ENCODE results near the gene CEACAM19. TPM values are rescaled to one million over a fixed set of nuclear protein-coding genes. Genes with fewer than 3 reads are reported as not detected.

CEACAM19 gene
- total RNA-seq, 1 experiment from 2014 or later: 0.69 TPM

DNA sequence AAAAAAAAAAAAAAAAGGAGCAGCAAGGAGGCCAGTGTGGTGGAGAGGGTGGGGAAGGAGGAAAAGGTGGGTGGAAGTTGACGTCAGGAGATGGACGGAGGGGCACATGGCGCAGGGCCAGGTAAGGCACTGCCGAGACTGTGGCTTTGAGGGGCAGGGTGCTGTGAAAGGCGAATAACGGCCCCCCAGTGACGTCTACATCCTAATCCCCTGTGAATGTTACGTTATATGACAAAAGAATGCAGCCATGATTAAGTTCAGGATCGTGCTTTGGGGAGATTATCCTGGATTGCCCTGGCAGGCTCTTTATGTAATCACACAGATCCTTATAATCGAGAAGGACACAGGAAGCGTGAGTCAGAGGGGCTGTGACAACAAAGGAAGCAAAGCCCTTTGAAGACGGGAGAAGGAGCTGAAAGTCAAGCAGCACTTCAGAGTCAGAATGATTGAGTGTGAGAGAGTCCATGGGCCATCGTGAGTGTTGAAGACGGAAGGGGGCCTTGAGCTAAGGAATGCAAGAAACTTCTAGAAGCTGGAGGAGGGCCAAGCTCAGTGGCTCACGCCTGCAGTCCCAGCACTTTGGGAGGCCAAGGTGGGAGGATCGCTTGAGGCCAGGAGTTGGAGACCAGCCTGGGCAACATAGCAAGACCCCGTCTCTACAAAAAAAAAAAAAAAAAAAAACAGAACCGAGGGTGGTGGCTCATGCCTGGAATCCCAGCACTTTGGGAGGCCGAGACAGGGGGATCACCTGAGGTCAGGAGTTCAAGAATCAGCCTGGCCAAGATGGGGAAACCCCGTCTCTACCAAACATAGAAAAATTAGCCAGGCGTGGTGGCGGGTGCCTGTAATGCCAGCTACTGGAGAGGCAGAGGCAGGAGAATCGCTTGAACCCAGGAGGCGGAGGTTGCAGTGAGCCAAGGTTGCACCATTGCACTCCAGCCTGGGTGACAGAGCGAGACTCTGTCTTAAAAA is 13.9 kb downstream of the CEACAM19 start:
- no peaks in the 10 kb centered on the region; the same call in 1 of the 2 replicates for H3K9me3 ChIP-seq
- peak; percentile 85 for DNase-seq
- no peaks in the 10 kb centered on the region for H3K27me3 ChIP-seq
- H3K36me3 ChIP-seq: peaks cover 5% of the 10 kb centered on the region
- H3K4me3 ChIP-seq: no peak overlapping the region

DNA sequence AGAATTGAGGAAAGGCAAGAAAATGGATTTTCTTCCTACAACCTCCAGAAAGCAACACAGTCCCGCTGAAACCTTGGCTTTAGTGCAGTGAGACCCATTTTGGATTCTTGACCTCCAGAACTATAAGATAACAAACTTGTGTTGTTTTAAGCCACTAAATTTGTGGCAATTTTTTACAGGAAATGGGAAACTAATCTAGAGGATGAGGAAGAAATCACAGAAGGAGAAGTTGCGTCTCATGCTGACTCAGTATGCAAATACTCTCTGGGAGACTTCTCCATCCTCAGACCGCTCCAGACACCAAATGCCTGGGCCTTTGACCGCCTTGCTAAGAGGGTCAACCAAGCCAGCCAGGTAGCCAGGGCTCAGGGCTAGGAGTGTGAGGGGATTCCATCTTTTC is 14.6 kb downstream of the CEACAM19 start:
- no peaks in the 10 kb centered on the region for H3K27me3 ChIP-seq
- peaks cover 5% of the 10 kb centered on the region for H3K36me3 ChIP-seq
- no peak for DNase-seq
- no peak overlapping the region for H3K4me3 ChIP-seq
- no peaks in the 10 kb centered on the region; the same call in 1 of the 2 replicates for H3K9me3 ChIP-seq

DNA sequence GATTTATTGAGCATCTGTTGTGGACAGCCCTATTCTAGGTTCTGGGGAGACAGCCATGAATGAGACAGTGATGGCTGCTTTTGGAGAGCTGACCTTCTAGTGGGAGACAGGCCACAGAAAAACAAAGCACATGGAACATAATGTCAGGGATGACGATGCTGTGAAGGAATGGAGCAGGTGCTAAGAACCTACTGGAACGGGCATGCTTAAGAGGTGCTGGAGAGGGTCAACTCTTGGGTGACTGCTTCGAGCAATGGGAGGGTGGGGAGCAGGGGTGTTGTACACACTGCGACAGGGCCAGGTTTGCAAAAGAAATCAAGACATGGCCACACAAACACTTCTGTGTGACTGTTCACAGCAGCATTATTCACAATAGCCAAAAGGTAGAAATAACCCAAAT is 15.6 kb downstream of the CEACAM19 start:
- no peaks in the 10 kb centered on the region for H3K27me3 ChIP-seq

DNA sequence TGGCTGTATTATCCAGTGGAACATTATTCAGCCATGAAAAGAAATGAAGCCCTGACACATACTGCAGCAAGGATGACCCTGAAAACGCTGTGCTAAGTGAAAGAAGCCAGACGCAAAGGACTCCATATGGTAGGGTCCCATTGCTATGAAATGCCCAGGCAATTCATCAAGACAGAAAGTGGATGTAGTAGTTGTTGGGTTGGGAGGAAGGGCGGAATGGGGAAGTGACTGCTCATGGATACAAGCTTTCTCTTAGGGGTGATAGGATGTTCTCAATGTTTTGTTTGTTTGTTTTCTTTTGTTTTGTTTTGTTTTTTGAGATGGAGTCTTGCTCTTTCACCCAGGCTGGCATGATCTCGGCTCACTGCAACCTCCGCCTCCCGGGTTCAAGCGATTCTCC is 16.6 kb downstream of the CEACAM19 start:
- H3K27me3 ChIP-seq: no peaks in the 10 kb centered on the region
- H3K4me3 ChIP-seq: no peak overlapping the region
- H3K9me3 ChIP-seq: no peaks in the 10 kb centered on the region; the same call in 1 of the 2 replicates
- H3K36me3 ChIP-seq: peaks cover 5% of the 10 kb centered on the region
- DNase-seq: no peak

More for the DNA sequence above, 15.6 kb downstream of the CEACAM19 start:
- no peak for DNase-seq
- no peak overlapping the region for H3K4me3 ChIP-seq
- H3K36me3 ChIP-seq: peaks cover 5% of the 10 kb centered on the region
- no peaks in the 10 kb centered on the region; the same call in 1 of the 2 replicates for H3K9me3 ChIP-seq

DNA sequence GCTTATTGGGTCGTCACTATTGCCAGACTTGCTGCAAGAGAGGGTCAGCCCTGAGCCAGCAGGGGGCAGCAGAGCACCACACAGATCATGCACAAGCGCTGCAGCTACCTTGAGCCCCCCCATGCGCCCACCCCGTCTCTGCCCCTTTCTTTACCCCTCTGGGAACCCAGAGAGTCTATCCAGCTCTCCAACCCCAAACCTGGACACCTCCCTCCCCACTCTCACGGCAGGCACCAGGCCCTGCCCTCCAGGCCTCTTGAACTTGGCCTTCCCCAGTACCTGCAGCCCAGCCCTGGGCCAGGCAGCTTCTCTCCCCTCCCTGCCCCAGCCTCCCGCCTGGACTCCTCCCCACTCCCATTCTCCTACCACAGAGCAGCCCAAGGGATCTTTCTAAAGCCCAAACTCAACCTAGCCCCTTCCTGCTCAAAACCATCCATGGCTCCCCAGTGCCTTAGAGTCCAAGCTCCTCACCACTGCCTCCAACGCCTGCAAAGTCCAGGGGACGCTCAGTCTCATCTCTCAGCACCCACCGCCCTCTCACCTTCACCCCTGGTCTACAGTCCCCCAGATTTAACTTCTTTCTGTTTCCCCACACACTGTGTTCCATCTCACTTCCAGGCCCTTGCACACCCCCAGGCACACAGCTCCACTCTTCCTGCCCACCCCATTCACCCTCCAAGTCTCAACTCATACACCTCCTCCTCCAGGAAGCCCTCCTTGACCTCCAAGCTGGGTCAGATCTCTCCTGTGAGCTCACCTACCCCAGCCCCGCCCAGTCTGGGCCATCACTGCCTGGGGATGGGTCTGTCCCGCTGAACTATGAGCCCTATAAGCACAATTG is 18.2 kb downstream of the CEACAM19 start:
- peak; percentile 56 for DNase-seq
- no peak overlapping the region for H3K4me3 ChIP-seq

DNA sequence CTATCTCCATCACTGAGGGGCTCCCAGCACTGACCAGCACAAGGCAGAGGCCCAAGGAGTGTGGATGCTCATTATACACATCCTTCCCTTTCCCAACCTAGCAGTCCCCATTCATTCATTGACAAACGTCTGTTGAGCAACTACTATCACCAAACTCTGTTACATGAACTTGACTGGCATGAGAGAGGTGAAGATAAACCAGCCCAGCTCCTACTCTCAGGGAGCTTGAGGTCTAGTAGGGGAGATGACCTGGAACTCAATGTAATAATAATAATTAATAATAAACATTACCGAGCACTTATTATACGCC is 18.8 kb downstream of the CEACAM19 start:
- H3K27me3 ChIP-seq: no peaks in the 10 kb centered on the region
- H3K4me3 ChIP-seq: no peak overlapping the region
- H3K9me3 ChIP-seq: no peaks in the 10 kb centered on the region; the same call in 1 of the 2 replicates
- H3K36me3 ChIP-seq: no peaks in the 10 kb centered on the region
- no peak for DNase-seq

More for the DNA sequence above, 18.2 kb downstream of the CEACAM19 start:
- Histone ChIP-seq H3K36me3 (no peaks in the 10 kb centered on the region), H3K27me3 (no peaks in the 10 kb centered on the region), H3K9me3 (no peaks in the 10 kb centered on the region; the same call in 1 of the 2 replicates)

DNA sequence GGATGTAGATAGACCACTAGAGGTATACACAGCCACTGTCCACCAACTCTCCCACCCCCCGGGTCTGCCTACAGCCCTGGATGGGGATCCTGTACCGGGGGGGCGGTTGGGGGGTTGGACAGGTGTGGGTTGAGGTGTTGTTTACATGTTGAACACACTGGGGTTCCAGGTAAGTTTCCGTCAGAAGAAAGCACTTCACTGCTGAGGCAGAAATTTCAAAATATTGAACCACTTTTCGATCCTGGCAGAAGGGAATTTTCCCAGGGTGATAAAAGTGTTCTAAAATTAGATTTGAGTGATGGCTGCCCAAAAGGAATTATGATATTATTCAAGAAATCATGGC is 21.1 kb downstream of the CEACAM19 start:
- no peaks in the 10 kb centered on the region; the same call in 1 of the 2 replicates for H3K9me3 ChIP-seq
- DNase-seq: no peak
- H3K36me3 ChIP-seq: no peaks in the 10 kb centered on the region
- H3K4me3 ChIP-seq: no peak overlapping the region
- no peaks in the 10 kb centered on the region for H3K27me3 ChIP-seq

DNA sequence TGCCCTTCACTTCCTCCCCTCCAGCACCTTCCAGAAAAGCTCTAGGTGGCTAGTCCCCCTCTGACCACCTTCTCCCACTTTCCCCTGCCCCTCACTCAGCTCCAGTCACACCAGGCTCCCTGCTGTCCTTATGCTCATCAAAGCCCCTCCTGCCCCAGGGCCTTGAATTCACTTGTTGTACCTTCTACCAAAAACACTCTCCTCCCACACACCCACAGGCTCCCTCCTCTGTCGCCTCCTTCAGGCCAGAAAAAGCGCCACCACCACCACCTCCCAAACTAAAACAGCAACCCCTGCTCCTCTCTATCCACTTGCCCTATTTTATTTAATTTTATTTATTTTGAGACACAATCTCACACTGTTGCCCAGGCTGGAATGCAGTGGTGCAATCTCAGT is 22.9 kb downstream of the CEACAM19 start:
- H3K36me3 ChIP-seq: no peaks in the 10 kb centered on the region
- H3K4me3 ChIP-seq: no peak overlapping the region
- H3K27me3 ChIP-seq: no peaks in the 10 kb centered on the region
- no peak for DNase-seq
- H3K9me3 ChIP-seq: no peaks in the 10 kb centered on the region

DNA sequence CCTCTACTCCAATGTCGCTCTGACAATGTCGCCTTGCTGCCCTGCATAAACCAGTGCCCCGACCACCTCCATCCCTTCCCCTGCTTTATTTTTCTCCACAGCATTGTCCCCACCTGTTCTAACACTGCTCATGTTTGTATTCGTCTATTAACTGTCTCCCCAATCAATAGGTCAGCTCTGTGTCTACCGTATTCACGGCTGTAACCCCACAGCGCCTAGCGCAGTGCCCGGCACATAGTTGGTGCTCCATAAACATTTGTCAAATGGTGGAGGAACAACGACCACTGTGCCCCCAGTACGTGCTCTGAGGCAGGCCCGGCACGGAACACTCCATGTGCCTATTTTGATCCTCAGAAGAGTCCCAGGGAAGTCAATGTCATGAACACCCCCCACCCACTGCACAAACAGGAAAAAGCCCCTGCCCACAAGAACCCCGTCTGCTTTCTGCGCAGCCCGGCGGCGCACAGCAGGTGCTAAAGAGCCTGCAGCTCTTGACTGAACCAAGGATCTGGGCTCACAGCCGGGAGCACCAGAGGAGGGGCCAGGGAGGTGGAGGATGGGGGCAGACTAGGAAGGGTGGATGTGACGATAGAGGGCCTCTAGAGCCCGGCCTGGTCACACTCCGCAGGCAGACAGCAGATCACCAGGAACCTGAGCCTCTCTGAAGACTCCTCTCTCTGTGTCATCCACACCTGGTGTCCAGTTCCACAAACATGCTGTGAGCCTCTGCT is 25.8 kb downstream of the CEACAM19 start:
- no peaks in the 10 kb centered on the region for H3K36me3 ChIP-seq
- no peaks in the 10 kb centered on the region for H3K27me3 ChIP-seq
- no peaks in the 10 kb centered on the region for H3K9me3 ChIP-seq
- H3K4me3 ChIP-seq: no peak overlapping the region
- no peak for DNase-seq

DNA sequence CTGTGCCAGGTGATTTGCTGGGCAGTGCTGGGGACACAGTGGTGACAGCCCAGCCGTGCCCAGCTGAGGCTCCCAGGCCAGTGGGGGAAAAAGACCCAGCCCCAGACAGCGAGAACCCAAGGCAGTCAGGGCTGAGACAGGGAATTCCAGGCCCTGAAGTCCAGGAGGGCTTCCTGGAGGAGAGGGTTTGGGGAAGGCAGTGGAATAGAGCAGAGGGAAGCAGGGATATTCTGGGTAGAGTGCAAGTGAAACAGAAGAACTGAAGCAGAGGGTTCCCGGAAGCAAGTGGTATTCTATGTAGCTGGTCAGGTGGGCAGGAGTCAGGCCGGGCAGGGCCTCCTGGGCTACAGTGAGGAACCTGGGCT is 26.4 kb downstream of the CEACAM19 start:
- H3K4me3 ChIP-seq: no peak overlapping the region
- no peaks in the 10 kb centered on the region for H3K9me3 ChIP-seq
- H3K27me3 ChIP-seq: no peaks in the 10 kb centered on the region
- DNase-seq: no peak
- H3K36me3 ChIP-seq: no peaks in the 10 kb centered on the region

DNA sequence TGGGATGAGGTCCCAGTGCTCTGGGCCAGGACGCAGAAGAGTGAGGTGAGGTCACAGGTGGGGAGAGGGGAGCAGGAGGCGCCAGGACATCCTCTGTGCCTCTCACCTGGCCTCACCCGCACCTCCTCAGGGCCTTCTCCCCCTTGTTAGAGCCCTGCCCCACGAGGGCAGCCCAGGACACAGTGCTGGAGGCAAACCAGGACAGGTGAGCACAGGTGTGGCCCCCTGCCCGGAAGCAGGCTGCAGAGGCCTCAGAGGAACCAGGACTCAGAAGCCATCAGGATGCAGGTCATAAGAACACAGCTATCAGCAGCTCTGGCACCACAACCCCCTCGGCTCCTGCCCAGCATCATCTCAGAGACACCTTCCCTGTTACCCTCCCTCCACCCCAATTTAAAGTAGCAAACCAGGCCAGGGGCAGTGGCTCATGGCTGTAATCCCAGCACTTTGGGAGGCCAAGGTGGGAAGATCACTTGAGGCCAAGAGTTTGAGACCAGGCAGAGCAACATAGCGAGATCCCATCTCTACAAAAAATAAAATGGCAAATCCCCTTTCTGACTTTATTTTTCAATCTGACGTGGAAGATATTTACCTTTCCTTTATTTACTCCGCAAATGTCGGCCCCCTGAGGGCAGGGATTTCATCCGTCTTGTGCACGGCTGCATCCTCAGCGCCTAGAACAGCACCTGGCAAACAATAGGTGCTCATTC is 27.4 kb downstream of the CEACAM19 start, which contains the start of gene CEACAM16:
TSS of gene CEACAM16 (plus strand) at position 660 of the 710 bp plus-strand sequence. CDS start 2,306 bp downstream, outside the sequence.
- Histone ChIP-seq H3K4me3 (no peak within 1 kb of the TSS), H3K36me3 (no peaks in the 10 kb centered on the region), H3K27me3 (no peaks in the 10 kb centered on the region), H3K9me3 (no peaks in the 10 kb centered on the region)
- DNase-seq: no peak

DNA sequence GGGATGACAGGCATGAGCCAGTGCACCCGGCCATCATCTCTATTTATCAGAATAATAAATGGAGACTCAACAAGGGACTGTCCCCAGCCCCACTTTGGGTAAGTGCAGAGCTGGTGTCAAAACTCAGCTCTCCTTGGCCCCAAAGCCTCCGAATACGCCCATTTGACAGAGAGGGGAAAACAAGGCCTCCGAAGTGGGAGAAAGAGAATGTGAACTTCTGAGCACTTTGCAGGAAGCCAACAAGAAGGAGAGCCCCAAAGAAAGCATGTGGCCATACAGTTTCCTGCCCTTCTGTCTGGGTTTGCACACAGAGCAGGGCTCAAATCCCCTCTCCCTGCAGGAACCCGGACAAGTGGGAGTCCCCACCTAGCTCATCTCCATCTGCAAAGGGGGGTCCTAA is 29.3 kb downstream of the CEACAM19 start:
- no peaks in the 10 kb centered on the region for H3K27me3 ChIP-seq
- H3K36me3 ChIP-seq: no peaks in the 10 kb centered on the region
- H3K9me3 ChIP-seq: no peaks in the 10 kb centered on the region
- DNase-seq: no peak
- H3K4me3 ChIP-seq: no peak overlapping the region

DNA sequence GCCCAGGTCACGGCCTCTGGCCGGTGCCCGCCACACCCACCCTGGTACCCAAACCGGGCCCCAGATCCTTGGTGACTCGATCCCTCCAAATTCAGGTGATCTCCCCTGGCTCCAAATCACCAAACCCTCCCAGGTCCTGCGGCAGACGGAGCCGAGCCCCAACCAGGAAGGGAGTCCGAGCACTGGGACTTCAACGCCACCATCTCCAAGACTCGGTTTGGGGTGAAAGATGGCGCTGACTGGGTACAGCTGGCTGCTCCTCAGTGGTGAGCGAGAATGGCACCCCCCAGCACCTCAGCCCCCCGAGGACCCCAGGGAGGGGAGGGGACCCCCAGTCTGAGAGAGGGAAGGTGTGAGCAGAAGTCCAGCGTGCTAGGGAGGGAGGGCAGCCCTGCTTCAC is 29.9 kb downstream of the CEACAM19 start:
- Histone ChIP-seq H3K9me3 (no peaks in the 10 kb centered on the region), H3K36me3 (no peaks in the 10 kb centered on the region), H3K4me3 (no peak overlapping the region), H3K27me3 (no peaks in the 10 kb centered on the region)
- no peak for DNase-seq

DNA sequence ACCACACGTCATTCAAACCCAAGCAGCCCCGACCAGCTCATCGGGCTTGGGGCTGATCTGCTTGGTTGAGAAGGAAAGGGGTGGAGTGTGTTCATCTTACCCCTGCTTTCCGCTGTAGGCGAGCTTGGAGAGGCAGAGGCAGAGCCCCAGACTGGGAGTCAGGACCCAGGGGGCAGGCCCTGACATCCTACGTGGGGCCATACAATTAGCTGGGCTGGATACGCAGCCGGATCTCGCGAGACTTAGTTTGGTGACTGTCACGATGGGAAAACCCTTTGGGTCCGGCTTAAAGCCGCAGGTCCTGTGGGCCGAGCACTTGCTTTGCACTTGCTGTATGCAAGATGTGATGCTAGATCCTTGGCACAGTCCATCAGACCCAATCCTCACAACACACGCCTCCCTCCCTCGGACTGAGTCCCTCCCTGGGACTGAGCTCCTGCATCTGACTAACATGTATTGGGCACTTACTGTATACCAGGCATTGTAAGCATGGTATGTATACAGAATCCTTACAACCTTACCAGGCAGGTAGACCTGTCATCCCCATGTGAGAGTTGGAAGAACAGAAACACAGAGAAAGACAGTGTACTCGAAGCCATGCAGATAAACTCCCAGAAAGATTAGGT is 31.4 kb downstream of the CEACAM19 start:
- Histone ChIP-seq H3K36me3 (no peaks in the 10 kb centered on the region), H3K4me3 (no peak overlapping the region), H3K9me3 (no peaks in the 10 kb centered on the region), H3K27me3 (no peaks in the 10 kb centered on the region)
- no peak for DNase-seq

DNA sequence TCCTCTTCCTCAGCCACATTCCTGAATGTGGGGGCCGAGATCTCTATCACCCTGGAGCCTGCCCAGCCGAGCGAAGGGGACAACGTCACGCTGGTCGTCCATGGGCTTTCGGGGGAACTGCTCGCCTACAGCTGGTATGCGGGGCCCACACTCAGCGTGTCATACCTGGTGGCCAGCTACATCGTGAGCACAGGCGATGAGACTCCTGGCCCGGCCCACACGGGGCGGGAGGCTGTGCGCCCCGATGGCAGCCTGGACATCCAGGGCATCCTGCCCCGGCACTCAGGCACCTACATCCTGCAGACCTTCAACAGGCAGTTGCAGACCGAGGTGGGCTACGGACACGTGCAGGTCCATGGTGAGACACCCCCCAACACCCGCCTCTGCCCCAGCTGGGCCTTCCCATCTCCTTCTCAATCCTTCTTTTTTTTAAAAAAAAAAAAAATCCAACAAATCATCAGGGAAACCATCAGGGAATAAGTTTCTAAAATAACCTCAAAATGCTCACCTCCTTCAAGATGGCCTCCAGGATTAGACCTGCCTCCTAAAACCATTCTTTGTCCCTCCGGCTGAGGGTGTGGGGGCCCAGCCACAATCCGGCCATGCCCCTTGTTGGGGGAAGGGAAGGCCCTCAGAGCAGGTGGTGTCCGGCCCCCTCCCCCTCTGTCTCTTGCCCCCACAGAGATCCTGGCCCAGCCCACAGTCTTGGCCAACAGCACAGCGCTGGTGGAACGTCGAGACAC is 32.2 kb downstream of the CEACAM19 start:
- Histone ChIP-seq H3K27me3 (no peaks in the 10 kb centered on the region), H3K9me3 (no peaks in the 10 kb centered on the region), H3K4me3 (no peak overlapping the region), H3K36me3 (no peaks in the 10 kb centered on the region)
- DNase-seq: no peak

Measured in MG63 (cell line).